Lung (tissue), 13 donors: ENCODE measurements around the gene ASB1. TPM values are rescaled to one million over a fixed set of nuclear protein-coding genes. Genes with fewer than 3 reads are reported as not detected.

Source experiments
- ATAC-seq: fragments of 200-7000 bp; cut with Tn5 transposase; one replicate; pipeline ENCODE4 v1.9.1; 2020; ENCODE audit warnings: moderate number of reproducible peaks; ENCODE audit not compliant: insufficient read depth, low FRiP score
- DNase-seq, 3 donors: peaks; one replicate each; pipeline ENCODE4 v3.0.0-alpha.2; 2013 to 2017
- H3K27ac ChIP-seq, 2 donors: one replicate each; pipeline ENCODE4 v1.5.1; 2013; ENCODE audit warnings: mild to moderate bottlenecking in 2 of 2, moderate library complexity in 2 of 2, control low read depth in 1 of 2, inconsistent platforms in 1 of 2, low read depth in 1 of 2, low read length in 1 of 2
- H3K27me3 ChIP-seq, 3 donors: one replicate each; pipeline ENCODE4 v1.5.1; 2013; ENCODE audit warnings: low read length in 2 of 3; ENCODE audit not compliant: control insufficient read depth in 3 of 3, insufficient read depth in 3 of 3
- H3K36me3 ChIP-seq, 4 donors: one replicate each; pipeline ENCODE4 v1.5.1; 2013; ENCODE audit warnings: low read length in 4 of 4, mild to moderate bottlenecking in 1 of 4, moderate library complexity in 1 of 4; ENCODE audit not compliant: control insufficient read depth in 4 of 4, insufficient read depth in 4 of 4
- H3K4me1 ChIP-seq, 5 donors: one replicate each; pipeline ENCODE4 v1.5.1; 2013; ENCODE audit warnings: low read length in 5 of 5, mild to moderate bottlenecking in 2 of 5, moderate library complexity in 1 of 5; ENCODE audit not compliant: control insufficient read depth in 5 of 5, insufficient read depth in 5 of 5
- H3K4me3 ChIP-seq: one replicate; pipeline ENCODE4 v1.5.1; 2013; ENCODE audit warnings: mild to moderate bottlenecking, control low read depth, moderate library complexity
- H3K9ac ChIP-seq, 2 donors: one replicate each; pipeline ENCODE4 v1.5.1; 2013; ENCODE audit warnings: low read length in 2 of 2, control low read depth in 1 of 2; ENCODE audit not compliant: insufficient read depth in 1 of 2
- H3K9me3 ChIP-seq, 4 donors: one replicate each; pipeline ENCODE4 v1.5.1; 2013; ENCODE audit warnings: low read length in 3 of 4, mild to moderate bottlenecking in 1 of 4, moderate library complexity in 1 of 4; ENCODE audit not compliant: control insufficient read depth in 4 of 4, insufficient read depth in 3 of 4
- WGBS, 2 donors: extraction: QIAGEN DNeasy Blood & Tissue Kit; methylation state at CpG; one replicate each; pipeline ENCODE4 v1.1.7; 2013; 5-methylcytosine and 5-hydroxymethylcytosine counted together
- polyA plus RNA-seq, 2 donors: library from polyadenylated mRNA; stranded (reverse); fragments of 200-250 nt; gene quantifications; one replicate each; pipeline ENCODE4 v1.2.1, GENCODE V29; 2013
- small RNA-seq: library from RNA; depleted of rRNA; stranded (forward); fragments of <200 nt; gene quantifications from one replicate; pipeline ENCODE3, GENCODE V24; 2014; ENCODE audit warnings: low replicate concordance
- total RNA-seq, 2 donors: library from RNA; depleted of rRNA in 1 of 2; stranded (reverse); fragments of >200 nt in 1 of 2; gene quantifications; one replicate each; pipeline ENCODE4 v1.2.1, GENCODE V29; 2014 to 2021
- TF ChIP-seq, protein P1 (sequence below): IDR thresholded peaks from 2 replicates; pipeline ENCODE4 v1.5.1; 2012; ENCODE audit warnings: mild to moderate bottlenecking; ENCODE audit errors: control extremely low read depth, extremely low read depth
- donor health status: control.
- donor health status: control.
- donor health status: Bipolar disorder and iron deficiency.
- donor health status: healthy.
- donor health status: DM: yes; HTN: yes; CAD: no.

Gene ASB1
- total and polyA plus RNA-seq, 4 donors, result 17.7 to 34.9 (median 20.6) TPM

DNA sequence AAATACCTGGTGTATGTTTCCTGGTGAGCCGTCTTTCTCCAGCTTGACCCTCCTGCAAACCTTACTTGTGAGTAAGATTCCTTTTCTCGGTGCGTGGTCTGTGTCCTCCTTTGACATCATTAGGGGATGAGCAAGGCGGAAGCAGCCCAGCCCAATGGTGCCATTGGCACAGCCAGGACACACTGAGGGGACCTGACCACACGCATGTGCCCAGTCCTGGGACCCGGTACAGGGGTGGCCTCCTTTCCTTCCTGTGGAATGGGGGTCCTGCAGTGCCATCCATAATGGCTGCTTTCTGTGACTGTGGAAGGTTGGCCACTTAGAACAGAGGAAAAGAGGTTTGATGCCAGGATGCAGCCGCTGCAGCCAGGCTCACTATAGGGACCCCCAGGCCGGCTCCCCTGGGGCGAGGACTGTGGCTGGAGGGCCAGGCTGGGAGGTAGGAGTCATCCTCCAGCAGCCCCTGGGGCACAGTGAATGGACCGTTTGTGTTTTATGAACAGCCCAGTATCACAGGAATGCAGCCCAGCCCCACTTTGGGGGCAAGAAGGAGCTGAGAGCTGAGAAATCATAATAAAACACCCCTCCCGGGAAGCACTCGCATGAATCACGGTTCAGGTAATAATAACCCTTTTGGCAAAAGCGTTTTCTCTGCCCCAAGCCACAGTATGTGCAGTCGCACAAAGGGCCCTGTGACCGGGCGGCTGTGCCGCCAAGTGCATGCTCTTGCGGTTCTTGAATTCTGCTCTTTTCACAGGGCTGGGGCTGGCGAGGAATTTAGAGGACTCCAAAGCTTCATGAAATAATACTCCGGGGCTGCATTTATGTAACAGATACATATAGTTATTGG, 73.2 kb downstream of the ASB1 start:
- DNase-seq (no peak), ATAC-seq (no peak)
- WGBS, 2 donors, result 87 to 90% methylated on average over 21 of the region's 21 CpGs

DNA sequence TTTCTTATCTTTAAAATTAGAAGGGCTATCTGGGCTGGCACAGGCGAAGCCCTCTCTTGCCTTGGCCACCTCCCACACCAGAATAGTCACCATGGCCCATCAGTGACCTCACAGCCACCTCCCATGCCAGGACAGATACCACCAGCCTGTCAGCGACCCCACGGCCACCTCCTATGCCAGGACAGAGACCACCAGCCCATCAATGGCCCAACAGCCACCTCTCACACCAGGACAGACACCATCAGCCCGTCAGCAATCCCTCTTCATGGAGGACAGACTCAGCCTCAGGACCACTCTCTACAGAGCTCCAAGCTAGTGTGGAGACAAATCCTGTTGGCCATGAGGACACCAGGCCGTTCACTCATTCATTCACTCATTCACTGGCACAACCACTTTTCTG, 74.6 kb downstream of the ASB1 start:
- H3K36me3 ChIP-seq, result no peaks in the 10 kb centered on the region
- H3K9ac ChIP-seq, result no peak overlapping the region
- H3K27me3 ChIP-seq, result no peaks in the 10 kb centered on the region
- TF ChIP-seq, protein P1, sequence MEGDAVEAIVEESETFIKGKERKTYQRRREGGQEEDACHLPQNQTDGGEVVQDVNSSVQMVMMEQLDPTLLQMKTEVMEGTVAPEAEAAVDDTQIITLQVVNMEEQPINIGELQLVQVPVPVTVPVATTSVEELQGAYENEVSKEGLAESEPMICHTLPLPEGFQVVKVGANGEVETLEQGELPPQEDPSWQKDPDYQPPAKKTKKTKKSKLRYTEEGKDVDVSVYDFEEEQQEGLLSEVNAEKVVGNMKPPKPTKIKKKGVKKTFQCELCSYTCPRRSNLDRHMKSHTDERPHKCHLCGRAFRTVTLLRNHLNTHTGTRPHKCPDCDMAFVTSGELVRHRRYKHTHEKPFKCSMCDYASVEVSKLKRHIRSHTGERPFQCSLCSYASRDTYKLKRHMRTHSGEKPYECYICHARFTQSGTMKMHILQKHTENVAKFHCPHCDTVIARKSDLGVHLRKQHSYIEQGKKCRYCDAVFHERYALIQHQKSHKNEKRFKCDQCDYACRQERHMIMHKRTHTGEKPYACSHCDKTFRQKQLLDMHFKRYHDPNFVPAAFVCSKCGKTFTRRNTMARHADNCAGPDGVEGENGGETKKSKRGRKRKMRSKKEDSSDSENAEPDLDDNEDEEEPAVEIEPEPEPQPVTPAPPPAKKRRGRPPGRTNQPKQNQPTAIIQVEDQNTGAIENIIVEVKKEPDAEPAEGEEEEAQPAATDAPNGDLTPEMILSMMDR, result no peak
- no peak overlapping the region for H3K27ac ChIP-seq
- no peaks in the 10 kb centered on the region for H3K4me1 ChIP-seq
- WGBS, 2 donors, result 90 to 91% methylated on average over 5 of the region's 5 CpGs
- DNase-seq, result no peak
- peaks cover 0 to 5% (median 0%) of the 10 kb centered on the region in 4 donors for H3K9me3 ChIP-seq
- H3K4me3 ChIP-seq, result no peak overlapping the region
- no peak for ATAC-seq

More for the DNA sequence above, 73.2 kb downstream of the ASB1 start:
- TF ChIP-seq, protein P1, result no peak
- peaks cover 0 to 5% (median 0%) of the 10 kb centered on the region in 4 donors for H3K9me3 ChIP-seq
- no peak overlapping the region for H3K27ac ChIP-seq
- no peaks in the 10 kb centered on the region for H3K27me3 ChIP-seq
- no peaks in the 10 kb centered on the region for H3K4me1 ChIP-seq
- H3K9ac ChIP-seq, result no peak overlapping the region
- H3K4me3 ChIP-seq, result no peak overlapping the region
- no peaks in the 10 kb centered on the region for H3K36me3 ChIP-seq

Small RNA genes lying within 50 kb of the gene (small RNA-seq; reads per million reads assigned to genes)
- gene RNU6-234P, result not detected

Other genes with a start within 250 kb of the ASB1 start
- 10 to 100 TPM; 38.0 to 46.3 TPM for gene ILKAP, start 223.2 kb upstream of the ASB1 start, total RNA-seq
- 10 to 100 TPM; 35.0 to 52.0 TPM for gene ILKAP, start 223.2 kb upstream of the ASB1 start, polyA plus RNA-seq
- gene HES6, start 186.9 kb upstream of the ASB1 start, total RNA-seq, result 10 to 100 TPM in 1 of 2 donors, 1 to 10 TPM in 1; 4.4 to 12.5 TPM
- 10 to 100 TPM in 1 of 2 donors, 1 to 10 TPM in 1; 9.8 to 11.6 TPM for gene HES6, start 186.9 kb upstream of the ASB1 start, polyA plus RNA-seq
- gene PER2, start 138.3 kb upstream of the ASB1 start, total RNA-seq, result 10 to 100 TPM; 15.0 to 27.1 TPM
- gene PER2, start 138.3 kb upstream of the ASB1 start, polyA plus RNA-seq, result 1 to 10 TPM; 4.1 to 6.0 TPM
- gene TRAF3IP1, start 106.4 kb upstream of the ASB1 start, total RNA-seq, result 10 to 100 TPM; 19.5 to 41.0 TPM
- 10 to 100 TPM in 1 of 2 donors, 1 to 10 TPM in 1; 8.9 to 10.0 TPM for gene TRAF3IP1, start 106.4 kb upstream of the ASB1 start, polyA plus RNA-seq